Measurements from ENCODE around the gene DCAF12L2.
"Not testable (repeated sequence)": the region's sequence is repeated elsewhere in the genome, so short reads cannot be mapped to it uniquely, and the experiment has no call there.

Gene DCAF12L2

DNA sequence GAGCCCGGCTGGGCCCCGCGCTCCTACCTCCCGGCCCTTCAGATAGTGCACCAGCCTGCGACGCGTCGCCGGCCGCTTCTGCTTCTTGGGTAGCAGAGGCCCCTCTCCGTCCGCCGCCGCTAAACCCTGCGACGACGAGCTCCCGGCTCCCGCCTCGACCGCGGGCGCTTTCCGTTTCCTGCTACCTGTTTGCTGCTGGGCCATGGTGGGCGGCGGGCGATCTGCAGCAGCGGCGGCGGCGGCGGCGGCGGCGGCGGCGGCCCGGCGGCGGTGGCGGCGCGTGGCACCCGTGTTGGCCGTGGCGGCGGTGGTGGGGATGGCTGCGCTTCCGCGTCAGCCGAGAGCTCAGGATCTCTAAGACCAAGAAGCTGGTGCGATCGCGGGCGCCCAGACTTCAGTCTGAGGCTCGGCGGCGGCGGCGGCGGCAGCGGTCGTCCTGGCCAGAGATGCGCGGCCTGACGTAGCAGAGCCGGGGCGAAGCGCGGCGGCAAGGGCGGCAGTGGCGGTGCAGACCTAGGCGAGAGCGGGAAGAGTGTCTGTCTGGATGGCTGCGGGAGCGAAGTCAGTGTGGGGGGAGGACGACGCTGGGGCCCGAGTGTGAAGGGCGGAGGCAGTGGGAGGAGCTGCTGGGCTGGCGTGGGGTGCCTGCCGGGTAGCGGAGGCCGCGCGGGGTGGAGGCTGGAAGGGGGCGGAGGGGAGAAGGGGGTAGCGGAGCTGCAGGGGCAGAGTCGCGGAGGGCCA is at the start of gene DCAF12L2:
Gene DCAF12L2 (minus strand): TSS at position 569 of the 741 bp plus-strand sequence. CDS start 365 bp downstream, at position 204.
- no peak for DNase-seq

DNA sequence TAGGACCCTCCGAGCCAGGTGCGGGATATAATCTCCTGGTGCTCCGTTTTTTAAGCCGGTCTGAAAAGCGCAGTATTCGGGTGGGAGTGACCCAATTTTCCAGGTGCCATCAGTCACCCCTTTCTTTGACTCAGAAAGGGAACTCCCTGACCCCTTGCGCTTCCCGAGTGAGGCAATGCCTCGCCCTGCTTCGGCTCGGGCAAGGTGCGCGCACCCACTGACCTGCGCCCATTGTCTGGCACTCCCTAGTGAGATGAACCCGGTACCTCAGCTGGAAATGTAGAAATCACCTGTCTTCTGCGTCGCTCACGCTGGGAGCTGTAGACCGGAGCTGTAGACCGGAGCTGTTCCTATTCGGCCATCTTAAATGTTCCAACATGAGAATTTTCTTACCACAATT is 24.8 kb upstream of the DCAF12L2 start:
- not testable (repeated sequence) for DNase-seq

GRCh38 chrX:126177133-126177840 is 11.2 kb upstream of the DCAF12L2 start:
- no peak for DNase-seq

DNA sequence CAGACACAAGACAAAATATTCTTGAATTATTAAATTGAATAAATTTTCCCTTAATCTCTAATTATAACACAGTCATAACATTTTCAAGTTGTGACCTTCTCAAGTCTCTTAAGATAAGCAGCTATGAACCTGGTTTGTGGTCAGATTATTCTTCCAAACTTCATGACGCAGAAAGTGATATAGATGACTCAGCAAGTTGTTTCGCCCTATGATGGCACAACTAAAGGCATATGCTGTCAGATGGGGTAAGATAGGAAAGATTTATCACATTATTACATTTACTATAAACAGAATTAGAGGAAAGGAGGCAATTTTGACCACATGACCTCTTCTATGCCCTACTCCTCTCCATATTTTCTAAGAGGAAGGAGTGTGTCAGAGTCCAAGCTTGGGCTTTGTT is 4.6 kb upstream of the DCAF12L2 start:
- DNase-seq, result no peak

- DNase-seq, result no peak
These were observed 1.5 kb upstream of the DCAF12L2 start for GRCh38 chrX:126167560-126167959.

GRCh38 chrX:126165401-126165720 is 728 bp downstream of the DCAF12L2 start:
- DNase-seq, result no peak

DNA sequence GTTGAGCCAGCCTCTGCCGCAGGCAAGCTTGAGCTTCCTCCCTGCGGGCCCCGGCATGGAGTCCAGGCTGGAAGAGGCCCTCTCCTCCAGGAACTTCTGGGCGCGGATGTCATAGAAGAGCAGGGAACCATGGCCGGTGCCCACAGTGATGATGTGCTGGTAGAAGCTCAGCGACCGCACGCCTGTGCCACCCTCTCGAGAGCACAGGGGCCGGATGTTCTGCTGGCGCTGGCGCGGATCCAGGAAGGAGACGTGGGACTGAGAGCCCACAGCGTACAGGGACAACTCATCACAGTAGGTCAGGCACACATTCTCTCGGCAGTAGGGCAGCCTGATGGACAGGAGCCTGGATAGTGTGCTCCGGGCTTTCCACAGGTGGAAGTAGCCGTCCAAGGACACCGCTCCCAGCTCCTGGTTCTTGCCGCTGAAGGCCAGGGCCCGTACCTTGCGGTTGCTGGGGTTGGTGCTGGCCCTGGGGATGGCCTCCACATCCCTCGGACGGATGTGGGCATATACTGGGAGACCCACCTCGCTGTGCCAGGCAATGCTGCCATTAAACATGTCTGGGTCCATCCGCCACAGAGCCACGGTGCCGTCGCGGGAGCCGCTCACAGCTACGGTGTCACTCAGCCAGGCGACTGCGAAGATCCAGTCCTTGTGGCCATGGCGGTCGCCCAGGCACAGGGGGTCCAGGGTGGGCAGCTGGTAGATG is 1.2 kb downstream of the DCAF12L2 start:
- DNase-seq, result no peak

GRCh38 chrX:126164226-126164625 is 1.9 kb downstream of the DCAF12L2 start:
- no peak for DNase-seq

DNA sequence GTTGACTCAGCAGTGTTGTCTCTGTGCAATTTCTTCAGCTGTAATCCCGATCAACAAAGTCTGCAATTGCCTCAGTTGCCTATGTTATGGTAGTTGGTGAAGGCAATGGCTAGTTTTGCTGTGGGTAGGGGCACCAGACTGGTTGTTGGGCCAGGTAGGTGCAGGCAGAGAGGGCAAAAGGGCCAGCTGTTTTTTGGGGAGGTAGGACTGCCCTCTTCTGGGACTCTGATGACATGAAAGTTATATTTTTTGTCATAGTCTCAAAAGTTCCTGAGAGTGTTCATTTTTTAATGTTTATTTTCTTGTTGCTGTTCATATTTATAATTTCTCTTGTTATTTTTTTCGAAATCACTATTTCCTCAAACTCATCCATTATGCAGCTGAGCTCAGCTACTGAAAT is 25.1 kb downstream of the DCAF12L2 start:
- DNase-seq, result no peak

DNA sequence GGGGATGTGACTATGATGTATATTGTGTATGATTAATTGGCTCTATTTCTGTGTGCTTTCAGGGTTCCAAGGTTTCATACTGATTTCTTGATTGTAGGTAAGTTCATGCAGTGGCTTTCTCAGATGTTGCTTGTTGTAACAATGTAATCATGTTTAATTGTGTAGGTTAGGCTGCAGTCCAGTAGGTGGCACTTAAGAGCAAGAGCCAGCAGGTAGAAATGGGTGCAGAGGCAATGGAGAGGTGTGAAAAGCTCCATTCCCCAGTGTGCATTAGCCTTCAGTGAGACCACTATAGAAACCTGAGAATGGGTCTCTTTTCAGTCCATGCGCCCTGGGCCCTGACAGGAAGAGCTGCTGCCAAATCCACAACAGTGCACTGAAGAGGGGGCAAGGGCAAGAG is 28.2 kb downstream of the DCAF12L2 start:
- DNase-seq, result no peak

DNA sequence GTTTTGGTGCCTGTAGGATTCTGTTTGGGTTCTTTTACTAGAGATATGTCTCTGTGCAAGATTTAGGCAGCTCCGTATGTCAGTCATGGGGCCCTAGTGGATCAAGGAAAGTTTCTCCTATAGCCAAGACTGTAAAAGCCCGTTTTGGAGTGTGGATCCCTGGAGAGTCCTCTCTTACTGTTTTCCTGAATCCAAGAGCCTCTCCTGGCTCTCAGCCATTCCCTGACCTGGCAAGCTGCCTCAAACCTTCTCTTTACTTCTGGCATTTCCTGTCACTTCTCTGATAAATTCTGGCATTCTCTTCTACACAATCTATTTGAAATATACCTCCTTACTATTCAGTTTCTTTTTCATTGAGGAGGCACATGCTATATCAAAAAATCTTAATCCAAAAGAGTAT is 41.4 kb downstream of the DCAF12L2 start:
- DNase-seq, result no peak

Data from SHP77 treated with DMSO at 0.1 percent for 48 hours (cell line).